LHCN-M2 (cell line): ENCODE results near the gene ABCB8. TPM values are rescaled to one million over a fixed set of nuclear protein-coding genes. Genes with fewer than 3 reads are reported as not detected.

ENCODE experiments used
- total RNA-seq: library from RNA; depleted of rRNA; stranded (reverse); fragments of >200 nt; gene quantifications from 2 replicates; pipeline ENCODE4 v1.2.3, GENCODE V29; 2014; rRNA removed

The ABCB8 gene
- total RNA-seq, 1 experiment from 2014 or later, result 61.1 TPM

Other genes with a start within 250 kb of the ABCB8 start
- not detected in 2 replicates for gene TMEM176B, start 228.1 kb upstream of the ABCB8 start, total RNA-seq
- gene TMEM176A, start 227.7 kb upstream of the ABCB8 start, total RNA-seq, result not detected in 2 replicates
- not detected in 2 replicates for gene AOC1, start 175.9 kb upstream of the ABCB8 start, total RNA-seq
- 0.11 TPM in 1 of 2 replicates, not detected in the other for gene KCNH2, start 50.1 kb upstream of the ABCB8 start, total RNA-seq
- gene NOS3, start 37.4 kb upstream of the ABCB8 start, total RNA-seq, result 0.13 TPM in 1 of 2 replicates, not detected in the other
- gene ATG9B, start 4.0 kb upstream of the ABCB8 start, total RNA-seq, result 0.06 TPM in 2 replicates
- gene ASIC3, start 20.1 kb downstream of the ABCB8 start, total RNA-seq, result 0.19 and 2.2 TPM in 2 replicates
- 47.1 and 47.4 TPM in 2 replicates for gene CDK5, start 29.4 kb downstream of the ABCB8 start, total RNA-seq
- 274 and 291 TPM in 2 replicates for gene SLC4A2, start 31.1 kb downstream of the ABCB8 start, total RNA-seq
- gene FASTK, start 52.4 kb downstream of the ABCB8 start, total RNA-seq, result 141 and 146 TPM in 2 replicates
- gene TMUB1, start 55.0 kb downstream of the ABCB8 start, total RNA-seq, result 60.9 and 61.5 TPM in 2 replicates
- 52.8 and 53.4 TPM in 2 replicates for gene AGAP3, start 58.0 kb downstream of the ABCB8 start, total RNA-seq
- not detected in 2 replicates for gene GBX1, start 139.2 kb downstream of the ABCB8 start, total RNA-seq
- not detected in 2 replicates for gene ASB10, start 158.8 kb downstream of the ABCB8 start, total RNA-seq
- gene H2BK1, start 182.0 kb downstream of the ABCB8 start, total RNA-seq, result not detected in 2 replicates
- gene ABCF2, start 198.8 kb downstream of the ABCB8 start, total RNA-seq, result 111 and 115 TPM in 2 replicates
- 123 and 133 TPM in 2 replicates for gene CHPF2, start 204.0 kb downstream of the ABCB8 start, total RNA-seq
- gene SMARCD3, start 220.2 kb downstream of the ABCB8 start, total RNA-seq, result 150 and 161 TPM in 2 replicates